A549 treated with GW870086 at 1 μM for 4 hours (cell line): Measurements from ENCODE around the gene KCNK3. TPM values are rescaled to one million over a fixed set of nuclear protein-coding genes. Genes with fewer than 3 reads are reported as not detected.

Experiments
- total RNA-seq: library from RNA; stranded (reverse); fragments of 200-300 nt; extraction: Qiagen RNA extraction; gene quantifications from 5 replicates; pipeline ENCODE4 v1.2.3, GENCODE V29; 2022; ENCODE audit warnings: low read depth

The KCNK3 gene
- 0.46 to 1.2 TPM (median 0.68 TPM) in 5 replicates for total RNA-seq

DNA sequence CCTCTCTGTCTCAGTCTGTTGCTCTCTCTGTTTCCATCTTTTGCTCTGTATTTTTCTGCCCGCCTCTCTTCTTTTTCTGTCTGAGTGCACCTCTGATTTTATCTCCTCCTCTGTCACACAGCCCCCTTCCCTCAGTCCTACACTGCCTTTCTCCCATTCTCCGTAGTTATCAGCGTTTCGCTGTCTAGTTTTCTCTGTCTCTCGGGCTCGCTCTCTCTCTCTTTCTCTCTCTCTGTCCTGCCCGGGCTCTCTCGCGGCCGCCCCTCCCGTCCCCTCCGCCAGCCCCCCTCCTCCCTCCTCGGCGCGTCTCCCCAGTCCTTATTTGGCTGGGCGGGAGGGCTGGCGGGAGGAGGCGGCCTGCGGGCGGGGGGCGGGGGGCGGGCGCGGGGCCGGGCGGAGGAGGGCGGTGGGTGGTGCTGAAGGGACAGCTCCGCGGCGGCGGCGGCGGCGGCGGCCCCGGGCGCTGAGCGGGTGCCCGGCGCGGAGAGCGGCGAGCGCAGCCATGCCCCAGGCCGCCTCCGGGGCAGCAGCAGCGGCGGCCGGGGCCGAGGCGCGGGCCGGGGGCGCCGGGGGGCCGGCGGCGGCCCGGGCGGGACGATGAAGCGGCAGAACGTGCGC, at the start of gene KCNK3:
Gene KCNK3, plus strand, starts transcription at position 444 of the 618 bp plus-strand sequence. Its CDS starts 154 bp downstream, at position 598.

DNA sequence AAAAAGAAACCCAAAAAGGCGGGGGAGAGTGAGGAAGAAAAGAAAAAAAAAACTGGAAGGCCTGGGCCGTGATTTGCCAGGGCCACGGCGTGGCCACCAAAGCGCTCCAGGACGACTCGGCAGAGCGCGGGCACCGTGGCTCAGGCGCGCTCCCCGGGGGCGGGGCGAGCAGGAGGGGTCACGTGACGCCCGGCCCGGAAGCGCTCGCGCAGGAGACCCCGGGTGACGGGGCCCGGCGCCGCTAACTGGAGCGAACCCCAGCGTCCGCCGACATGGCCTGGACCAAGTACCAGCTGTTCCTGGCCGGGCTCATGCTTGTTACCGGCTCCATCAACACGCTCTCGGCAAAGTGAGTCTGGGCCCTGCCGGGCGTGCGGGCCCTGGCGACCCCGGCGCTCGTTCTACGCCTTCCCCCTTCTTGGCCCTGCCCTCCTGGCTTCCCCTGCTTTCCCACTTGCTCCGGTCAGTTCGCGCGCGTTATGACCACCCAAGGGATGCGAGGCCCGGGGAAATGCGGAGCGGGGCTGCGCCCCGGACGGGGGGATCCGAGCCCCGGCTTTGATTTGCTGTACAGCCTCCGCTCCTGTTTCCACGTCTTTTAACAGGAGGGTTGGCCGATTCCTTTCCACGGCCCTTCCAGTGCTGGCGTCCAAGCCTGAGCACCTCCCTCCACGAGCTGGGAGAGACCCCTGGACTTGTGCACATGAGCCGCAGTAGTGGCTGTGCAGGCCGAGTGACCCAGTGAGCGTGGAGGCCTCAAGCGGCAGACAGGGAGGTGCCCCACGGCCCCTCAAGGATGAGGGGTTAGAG, 71.8 kb downstream of the KCNK3 start, which contains the start of gene SLC35F6:
Gene SLC35F6, plus strand, starts transcription at position 207 of the 810 bp plus-strand sequence. Its CDS starts 66 bp downstream, at position 273.

Other genes with a start within 250 kb of the KCNK3 start
- 0.10 to 0.24 TPM (median 0.16 TPM) in 5 replicates for gene OTOF, start 214.6 kb upstream of the KCNK3 start, total RNA-seq
- gene CIB4, start 51.4 kb upstream of the KCNK3 start, total RNA-seq = 0.40 to 0.50 TPM in 2 of 5 replicates, not detected in the others
- 33.9 to 40.9 TPM (median 38.7 TPM) in 5 replicates for gene SLC35F6, start 71.6 kb downstream of the KCNK3 start, total RNA-seq
- 39.4 to 55.7 TPM (median 51.1 TPM) in 5 replicates for gene CENPA, start 93.3 kb downstream of the KCNK3 start, total RNA-seq
- gene DPYSL5, start 155.4 kb downstream of the KCNK3 start, total RNA-seq = 2.9 to 5.5 TPM (median 4.7 TPM) in 5 replicates